GM18873 (cell line): ENCODE data around the gene ZNF148.
A peak's percentile ranks its signal among the peaks of the same experiment; 100 is the strongest.
"Not testable (repeated sequence)": the region's sequence is repeated elsewhere in the genome, so short reads cannot be mapped to it uniquely, and the experiment has no call there.

ENCODE experiments used
- ATAC-seq: cut with Tn5 transposase; IDR thresholded peaks from one replicate; pipeline ENCODE4 v1.9.1; 2021; ENCODE audit warnings: mild to moderate bottlenecking, moderate library complexity, moderate number of reproducible peaks; ENCODE audit not compliant: unreplicated experiment, low FRiP score

Gene ZNF148, protein sequence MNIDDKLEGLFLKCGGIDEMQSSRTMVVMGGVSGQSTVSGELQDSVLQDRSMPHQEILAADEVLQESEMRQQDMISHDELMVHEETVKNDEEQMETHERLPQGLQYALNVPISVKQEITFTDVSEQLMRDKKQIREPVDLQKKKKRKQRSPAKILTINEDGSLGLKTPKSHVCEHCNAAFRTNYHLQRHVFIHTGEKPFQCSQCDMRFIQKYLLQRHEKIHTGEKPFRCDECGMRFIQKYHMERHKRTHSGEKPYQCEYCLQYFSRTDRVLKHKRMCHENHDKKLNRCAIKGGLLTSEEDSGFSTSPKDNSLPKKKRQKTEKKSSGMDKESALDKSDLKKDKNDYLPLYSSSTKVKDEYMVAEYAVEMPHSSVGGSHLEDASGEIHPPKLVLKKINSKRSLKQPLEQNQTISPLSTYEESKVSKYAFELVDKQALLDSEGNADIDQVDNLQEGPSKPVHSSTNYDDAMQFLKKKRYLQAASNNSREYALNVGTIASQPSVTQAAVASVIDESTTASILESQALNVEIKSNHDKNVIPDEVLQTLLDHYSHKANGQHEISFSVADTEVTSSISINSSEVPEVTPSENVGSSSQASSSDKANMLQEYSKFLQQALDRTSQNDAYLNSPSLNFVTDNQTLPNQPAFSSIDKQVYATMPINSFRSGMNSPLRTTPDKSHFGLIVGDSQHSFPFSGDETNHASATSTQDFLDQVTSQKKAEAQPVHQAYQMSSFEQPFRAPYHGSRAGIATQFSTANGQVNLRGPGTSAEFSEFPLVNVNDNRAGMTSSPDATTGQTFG

DNA sequence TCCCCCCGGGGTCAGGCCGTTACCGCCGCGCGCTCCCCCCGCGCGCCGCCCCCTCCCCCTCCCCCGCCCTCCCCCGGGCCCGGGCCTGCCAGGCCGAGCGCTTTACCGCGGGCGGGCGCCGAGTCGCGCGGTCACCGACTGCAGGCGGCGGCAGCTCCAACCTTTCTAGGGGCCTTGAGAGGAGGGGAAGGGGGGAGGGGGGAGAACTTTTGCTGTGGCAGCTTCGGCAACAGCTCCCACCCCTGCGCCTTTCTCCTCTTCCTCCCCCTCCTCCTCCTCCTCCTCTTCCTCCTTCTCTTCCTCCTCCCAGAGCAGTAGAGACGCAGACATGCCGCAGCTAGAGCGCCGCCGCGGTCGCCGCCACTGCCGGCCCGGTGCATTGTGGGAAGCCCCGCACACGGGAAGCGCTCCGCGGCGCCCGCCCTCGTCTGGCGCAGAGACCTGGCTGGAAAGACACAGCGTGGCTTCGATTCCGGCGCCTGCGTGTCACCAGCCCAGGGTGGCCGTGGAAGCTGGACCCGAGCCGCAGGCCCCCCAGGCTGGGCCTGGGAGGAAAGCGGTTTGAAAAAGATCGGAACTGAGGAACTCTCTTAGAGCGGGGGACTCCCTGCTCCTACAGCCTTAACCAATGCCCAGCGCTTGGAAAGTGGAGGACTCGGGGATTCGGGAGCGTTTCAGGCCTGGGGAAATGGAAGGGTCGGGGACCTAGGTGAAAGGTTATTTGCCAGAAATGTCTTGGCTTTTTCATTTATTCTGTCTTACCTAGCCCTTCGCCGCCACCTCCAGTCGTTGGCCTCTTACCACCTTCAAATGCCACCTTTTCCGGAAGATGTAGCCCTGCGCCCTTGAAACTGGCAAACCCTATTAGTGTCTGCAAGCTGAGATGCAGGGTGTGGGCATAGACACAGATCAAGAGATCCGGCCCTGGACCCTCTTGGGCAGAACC is at the start of gene ZNF148:
TSS of gene ZNF148 (minus strand) at position 330 of the 946 bp plus-strand sequence. CDS start 61,685 bp downstream, outside the sequence.
- ATAC-seq = peak; percentile 84

DNA sequence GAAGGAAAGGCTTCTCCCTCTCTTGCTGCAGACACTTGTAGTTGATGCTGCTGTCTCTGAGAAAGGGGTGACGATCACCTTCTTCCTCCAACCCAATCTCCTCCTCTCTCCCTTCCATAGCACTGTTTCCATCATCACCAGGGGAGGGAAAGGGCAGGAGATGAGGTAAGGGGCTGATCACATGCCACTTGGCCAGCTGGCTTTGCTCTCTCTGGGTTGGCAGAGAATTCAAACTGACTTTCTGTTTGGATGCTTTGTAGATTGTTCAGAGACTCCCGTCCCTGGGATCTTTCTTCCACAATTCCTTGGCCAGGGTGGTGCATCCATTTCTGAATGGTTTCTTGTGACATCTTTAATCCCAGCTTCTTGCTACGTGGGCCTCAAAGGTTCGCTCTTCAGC is 43.2 kb upstream of the ZNF148 start:
- no peak for ATAC-seq

DNA sequence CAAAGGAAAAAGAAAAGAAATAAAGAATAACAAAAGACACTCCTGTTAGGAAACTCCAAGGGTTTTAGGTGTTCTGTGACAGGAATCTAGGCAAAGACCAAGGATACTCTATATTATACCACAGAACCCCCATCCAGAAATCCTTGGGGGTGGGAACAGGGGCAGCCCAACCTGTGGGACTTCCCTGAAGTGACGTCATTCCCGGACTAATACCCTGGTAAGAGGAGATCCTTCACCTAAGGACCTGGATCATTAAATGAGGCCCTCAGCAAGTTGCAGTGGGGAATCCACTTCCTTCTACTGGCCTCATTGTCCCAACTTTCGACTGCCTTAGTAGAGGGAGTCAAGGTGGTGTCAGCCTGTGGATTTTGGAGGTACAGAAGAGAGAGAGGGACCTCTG is 41.1 kb upstream of the ZNF148 start:
- ATAC-seq = no peak

DNA sequence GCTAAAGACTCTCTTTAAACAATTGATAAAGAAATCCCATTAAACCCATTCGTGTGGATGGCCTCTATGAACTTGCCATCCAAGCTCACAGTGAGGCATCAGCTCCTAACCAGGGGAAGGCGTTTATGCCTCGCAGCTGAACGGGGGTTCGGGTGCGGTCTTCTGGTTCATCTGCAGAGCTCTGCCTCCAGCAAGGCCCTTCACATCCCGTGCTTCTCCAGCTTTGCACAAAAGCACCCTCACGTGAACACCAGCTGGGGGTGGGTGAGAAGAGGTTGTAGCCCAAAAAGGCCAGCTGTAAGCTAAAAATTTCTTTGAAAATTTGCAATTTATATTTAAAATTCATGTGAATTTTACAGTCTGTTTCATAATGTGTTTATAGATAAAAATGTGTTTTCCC is 39.5 kb upstream of the ZNF148 start:
- ATAC-seq = no peak

DNA sequence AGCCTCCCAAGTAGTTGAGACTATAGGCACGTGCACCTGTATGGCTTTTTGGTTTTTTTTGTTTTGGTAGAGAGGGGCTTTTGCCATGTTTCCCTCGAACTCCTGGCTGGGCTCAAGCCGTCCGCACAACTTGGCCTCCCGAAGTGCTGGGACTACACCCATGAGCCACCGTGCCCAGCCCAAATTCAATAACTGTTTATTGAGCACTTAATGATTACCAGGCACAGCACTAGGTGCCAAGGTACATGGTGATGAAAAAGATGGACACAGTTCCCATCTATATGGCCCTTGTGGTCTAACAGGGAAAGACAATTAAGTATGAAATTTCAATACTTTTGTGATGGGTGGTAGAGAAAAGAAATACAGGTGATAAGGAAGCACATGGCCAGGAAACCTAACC is 35.8 kb upstream of the ZNF148 start:
- no peak for ATAC-seq

DNA sequence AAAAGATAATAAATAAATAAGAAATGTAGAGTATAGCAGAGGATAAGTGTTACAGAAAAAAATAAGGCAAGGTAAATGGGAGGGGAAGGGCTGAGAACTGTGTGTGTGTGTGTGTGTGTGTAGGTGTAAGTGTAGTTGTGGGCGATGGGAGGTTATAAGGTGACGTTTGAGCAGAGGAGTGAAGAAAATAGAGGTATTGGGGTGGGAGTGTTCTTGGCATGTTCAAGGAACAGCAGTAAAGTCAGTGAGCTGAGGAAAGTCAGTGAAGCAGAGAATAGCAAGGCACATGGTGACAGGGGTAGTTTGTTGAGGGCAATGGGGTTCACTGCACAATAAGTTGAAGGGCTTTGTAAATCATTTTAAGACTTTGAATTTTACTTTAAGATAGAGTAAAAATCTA is 30.9 kb upstream of the ZNF148 start:
- no peak for ATAC-seq

DNA sequence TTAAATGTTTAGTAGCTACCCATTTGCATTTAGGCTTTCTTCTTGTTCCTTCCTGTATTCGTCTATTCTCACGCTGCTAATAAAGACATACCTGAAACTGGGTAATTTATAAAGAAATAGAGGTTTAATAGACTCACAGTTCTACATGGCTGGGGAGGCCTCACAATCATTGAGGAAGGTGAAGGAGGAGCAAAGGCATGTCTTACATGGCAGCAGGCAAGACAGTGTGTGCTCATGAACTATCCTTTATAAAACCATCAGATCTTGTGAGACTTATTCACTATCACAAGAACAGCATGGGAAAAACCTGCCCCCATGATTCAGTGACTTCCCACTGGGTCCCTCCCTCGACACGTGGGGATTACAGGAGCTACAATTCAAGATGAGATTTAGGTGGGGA is 30.4 kb upstream of the ZNF148 start:
- ATAC-seq = not testable (repeated sequence)

DNA sequence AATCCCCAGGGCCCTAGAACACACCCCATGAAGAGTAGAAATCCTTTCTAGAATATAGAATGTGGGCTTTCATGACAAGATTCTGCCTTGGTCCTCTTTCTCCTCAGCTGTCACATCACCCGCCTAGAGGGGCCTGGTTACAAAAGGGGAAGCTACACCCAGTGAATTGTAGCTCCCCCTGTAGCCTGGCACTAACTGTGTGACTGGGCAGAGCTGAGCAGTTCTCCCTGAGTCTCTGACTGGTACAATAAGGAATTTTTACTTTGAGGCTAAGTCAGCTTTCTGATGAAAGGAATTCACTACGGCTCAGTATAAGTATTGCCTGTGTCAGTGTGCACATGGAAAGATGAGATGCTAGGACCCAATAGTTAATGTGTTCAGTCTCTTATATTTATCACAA is 28.7 kb upstream of the ZNF148 start:
- ATAC-seq = no peak

DNA sequence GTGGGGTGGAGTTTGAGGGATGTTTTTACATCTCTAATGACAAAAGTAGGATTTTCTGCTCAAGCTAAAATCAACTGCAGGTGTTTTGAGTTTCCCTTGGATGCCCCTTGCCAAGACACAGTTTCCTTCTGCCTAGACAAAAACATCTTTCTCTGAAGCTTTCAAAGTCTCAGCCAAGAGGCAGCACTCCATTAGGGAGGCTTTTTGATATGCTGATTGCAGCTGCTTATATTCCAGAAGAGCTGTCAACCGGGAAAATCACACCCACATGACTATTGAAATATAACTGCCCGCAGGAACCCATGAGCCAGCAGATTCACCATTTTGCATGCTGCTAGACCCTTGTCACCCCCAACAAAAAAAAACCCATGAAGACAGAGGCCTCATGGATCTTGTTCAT is 27.5 kb upstream of the ZNF148 start:
- no peak for ATAC-seq

DNA sequence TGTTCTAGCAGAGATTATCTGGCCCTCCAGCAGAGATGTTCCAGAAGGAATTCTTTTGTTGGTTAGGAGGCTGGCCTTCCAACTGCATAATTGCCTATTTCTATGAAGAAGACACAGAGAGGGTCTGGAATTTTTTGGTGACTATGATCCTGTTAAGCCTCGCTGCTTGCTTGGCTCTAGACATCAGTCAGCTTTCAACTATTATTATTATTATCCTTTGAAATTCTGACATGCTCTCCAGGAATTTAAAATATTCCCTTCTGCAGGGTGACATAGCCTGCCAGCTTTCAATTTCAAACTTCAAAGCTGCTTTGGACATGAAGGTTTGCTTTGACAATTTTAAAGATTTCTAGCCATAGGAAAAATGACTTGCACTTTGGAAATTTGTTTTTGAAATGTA is 26.3 kb upstream of the ZNF148 start:
- no peak for ATAC-seq

DNA sequence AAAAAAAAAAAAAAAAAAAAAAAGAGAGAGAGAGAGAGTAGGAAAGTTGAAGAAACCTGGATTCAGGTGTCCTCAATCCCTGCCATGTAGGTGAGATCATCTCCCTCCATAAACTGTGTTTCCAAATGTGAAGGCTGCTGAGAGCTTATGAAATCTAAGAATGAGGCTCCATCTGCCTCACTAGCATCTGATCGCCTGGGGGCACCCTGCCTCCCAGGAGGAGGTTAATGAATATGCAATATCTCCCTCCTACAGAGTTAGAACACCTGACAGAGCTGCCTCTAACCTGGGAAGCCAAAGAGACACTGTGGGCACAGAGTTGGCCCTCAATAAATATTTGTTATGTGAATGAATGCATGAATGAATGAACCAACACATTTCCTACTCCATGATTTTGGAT is 23.8 kb upstream of the ZNF148 start:
- ATAC-seq = no peak

DNA sequence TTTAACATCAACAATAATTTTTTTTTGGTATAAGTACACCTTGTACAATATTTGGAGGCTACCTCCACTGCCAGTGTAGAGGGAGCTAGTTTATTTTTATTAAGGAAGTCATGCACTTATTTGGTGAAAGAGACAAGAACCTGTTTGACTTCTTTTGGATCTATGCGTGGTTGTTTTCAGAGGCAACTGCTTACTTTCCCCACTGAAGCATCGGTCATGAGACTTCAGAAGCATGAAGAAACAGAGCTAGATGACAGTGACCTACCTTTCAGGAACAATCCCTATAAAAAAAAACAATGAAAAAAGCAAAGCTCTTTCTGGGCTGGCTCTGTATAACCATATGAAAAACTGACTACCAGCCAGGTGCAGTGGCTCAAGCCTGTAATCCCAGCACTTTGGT is 20.0 kb upstream of the ZNF148 start:
- no peak for ATAC-seq

DNA sequence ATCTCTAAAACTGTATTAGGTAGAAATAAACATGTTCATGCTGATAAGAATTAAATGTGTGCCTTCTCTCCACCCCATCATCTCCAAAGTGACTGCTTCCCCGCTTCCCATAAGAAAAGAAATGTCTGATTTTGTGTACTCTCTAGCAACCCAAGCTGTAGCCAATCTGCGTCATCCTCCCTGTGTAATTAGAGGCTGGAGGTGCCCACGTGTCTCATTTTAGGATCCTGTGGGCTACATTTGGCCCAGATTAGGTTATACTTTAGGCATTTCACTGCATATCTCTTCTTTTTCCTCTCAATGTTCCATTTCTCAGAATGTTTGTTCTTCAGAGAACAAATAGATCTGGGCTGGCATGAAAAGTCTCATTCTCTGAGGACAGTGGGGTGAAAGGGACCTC is 19.3 kb upstream of the ZNF148 start:
- no peak for ATAC-seq

DNA sequence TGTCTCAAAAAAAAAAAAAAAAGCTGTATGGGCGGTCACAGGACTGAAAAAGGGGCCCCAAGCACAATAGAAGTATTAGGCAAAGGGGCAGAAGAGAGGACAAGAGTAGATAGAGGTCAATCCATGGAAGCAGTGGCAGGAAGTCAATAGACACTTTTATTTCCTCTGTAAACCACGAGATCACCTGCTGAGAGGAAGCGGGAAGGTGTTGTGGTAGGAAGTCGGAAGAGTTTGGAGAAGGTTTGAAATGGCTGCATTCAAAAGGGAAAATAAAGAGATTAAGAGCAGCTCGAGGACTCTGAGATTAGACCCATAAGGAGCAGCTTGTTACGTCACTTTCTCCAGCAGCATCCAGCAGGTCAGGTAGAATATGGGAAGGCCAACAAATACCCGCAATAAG is 14.2 kb upstream of the ZNF148 start:
- ATAC-seq = no peak

DNA sequence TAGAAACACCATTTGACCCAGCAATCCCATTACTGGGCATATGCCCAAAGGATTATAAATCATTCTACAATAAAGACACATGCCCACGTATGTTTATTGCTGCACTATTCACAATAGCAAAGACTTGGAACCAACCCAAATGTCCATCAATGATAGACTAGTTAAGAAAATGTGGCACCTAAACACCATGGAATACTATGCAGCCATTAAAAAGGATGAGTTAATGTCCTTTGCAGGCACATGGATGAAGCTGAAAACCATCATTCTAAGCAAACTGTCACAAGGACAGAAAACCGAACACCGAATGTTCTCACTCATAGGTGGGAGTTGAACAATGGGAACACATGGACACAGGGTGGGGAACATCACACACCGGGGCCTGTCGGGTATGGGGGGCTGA is 13.2 kb upstream of the ZNF148 start:
- not testable (repeated sequence) for ATAC-seq

DNA sequence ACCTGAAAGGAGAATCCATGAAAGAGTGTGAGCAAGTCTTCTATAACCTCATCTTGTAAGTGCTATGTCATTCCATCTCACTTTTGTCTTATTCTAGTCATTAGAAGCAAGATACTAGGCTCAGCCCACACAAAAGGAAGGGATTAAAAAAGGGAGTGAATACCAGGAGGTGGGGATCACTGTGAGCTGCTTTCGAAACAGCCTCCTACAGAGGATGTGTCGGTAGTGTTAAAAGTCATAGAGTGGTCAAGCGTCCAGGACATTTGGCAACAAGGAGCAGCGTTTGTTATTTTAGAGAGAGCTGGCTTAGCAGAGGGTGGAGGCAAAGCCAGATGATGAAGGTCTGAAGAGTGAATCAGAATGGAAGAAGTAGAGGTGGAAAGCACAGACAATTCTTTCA is 11.7 kb upstream of the ZNF148 start:
- no peak for ATAC-seq

DNA sequence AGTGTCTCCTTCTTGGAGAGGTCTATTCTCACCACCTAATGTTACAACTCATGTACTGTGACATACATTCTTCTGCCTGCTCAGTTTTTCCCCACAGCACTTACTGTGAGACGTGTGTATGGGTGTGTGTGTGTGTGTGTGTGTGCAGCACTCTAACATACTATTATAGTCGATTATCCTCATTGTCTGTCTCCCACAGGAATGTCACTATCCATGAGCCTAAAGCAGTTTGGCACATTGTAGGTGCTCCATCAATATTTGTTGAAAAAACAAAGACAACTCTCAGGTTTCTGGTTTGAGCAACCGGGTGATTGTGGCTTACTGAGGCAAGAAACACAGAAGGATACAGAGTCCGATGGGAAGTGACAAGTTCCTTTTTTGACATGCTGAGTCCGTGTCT is 8.6 kb upstream of the ZNF148 start:
- no peak for ATAC-seq

DNA sequence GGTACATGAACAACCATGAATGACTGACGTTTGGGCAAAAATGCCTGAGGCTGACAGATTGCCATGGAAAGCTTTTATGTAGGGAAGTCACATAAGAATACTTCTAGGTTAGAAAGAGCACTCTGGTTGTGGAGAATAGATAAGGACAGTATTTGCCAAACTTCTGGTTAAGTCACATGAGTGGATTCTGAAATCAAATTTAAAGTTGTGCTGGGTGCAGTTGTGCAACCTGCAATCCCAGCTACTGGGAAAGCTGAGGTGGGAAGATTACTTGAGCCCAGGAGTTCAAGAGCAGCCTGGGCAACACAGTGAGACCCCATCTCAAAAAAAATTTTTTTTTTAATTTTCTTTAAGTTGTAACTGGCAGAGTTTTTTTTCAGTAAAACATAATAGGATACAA is 7.2 kb upstream of the ZNF148 start:
- ATAC-seq = no peak

DNA sequence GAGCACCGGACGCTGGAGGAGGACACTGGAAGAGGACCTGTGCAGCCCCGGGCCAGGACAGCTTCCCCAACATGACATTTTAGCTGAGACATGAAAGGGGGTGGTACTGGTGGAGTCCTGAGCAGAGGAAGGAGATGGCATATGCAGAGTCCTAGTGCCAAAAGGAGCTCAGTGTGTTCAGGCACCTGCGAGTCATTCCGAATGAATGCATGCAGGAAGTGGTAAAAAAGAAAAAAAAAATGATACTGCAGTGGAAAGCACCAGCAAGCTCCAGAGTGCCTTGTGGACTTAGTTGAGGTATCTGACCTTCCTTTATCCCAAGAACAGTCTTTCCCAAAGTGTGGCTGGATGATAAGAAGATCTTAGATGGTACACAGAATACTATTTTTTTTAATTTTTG is 6.6 kb upstream of the ZNF148 start:
- no peak for ATAC-seq

DNA sequence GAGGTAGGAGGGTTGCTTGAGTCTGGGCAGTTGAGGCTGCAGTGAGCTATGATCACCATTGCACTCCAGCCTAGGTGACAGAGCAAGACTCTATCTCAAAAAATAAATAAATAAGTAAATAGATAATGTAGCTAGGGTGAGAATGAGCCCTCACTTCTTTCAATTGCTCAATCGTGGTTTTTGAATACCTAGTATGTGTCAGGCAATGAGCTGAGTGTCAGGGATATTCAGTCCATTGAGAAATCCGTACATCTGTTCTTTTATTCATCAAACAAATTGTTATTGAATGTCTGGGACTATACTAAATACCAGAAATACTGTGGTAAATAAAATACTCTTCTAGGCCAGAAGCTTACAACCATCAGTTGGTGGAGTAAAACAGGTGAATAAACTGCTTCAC is 6.2 kb upstream of the ZNF148 start:
- no peak for ATAC-seq

DNA sequence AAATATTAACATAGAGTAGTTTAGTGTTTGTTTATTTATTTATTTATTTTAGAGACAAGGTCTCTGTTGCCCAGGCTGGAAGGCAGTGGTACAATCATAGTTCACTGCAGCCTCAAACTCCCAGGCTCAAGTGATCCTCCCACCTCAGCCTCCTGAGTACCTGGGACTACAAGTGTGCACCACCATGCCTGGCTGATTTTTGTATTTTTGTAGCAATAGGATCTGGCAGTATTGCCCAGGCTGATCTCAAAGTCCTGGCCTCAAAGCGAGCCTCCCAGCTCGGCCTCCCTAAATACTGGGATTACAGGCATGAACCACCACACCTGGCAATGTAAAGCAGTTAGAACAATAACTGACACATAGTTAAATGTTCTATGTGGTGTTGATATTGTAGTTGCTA is 4.4 kb upstream of the ZNF148 start:
- no peak for ATAC-seq
